Measurements from ENCODE around the gene ARHGAP19. TPM values are rescaled to one million over a fixed set of nuclear protein-coding genes. Genes with fewer than 3 reads are reported as not detected.
A peak's percentile ranks its signal among the peaks of the same experiment; 100 is the strongest.

ARHGAP19 gene
- total and polyA plus RNA-seq, 2 of the 8 experiments (the other 6 are each of a cell fraction or from before 2014, with no cell fraction given), result 13.3 to 32.1 TPM

DNA sequence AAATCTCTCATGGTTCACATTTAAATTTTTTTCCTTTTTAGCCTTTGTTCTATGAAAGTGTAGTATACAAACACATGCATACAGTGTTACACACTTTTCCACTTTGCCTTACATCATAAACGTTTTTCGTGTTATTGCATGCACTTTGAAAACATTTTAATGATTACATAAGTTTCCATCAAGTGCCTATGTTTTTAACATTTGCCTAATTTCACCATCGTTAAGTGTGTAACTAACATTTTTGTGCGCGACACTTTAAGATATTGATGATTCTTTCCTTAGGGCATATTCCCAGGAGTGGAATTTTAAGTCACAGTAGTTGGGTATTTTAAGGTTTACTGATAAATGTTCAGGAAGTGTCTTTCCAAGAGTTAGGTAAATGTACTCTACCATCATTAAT lies 43.6 kb upstream of the ARHGAP19 start:
- Histone ChIP-seq H3K23ac (ENCODE audit: insufficient read length) (no peak overlapping the region), H4K20me1 (replicated peaks in 1 of 2; ENCODE audit: control insufficient read depth in 1 of 2, insufficient read depth in 2 of 2, low read length in 2 of 2) (peaks cover 9 to 13% of the 10 kb centered on the region in 2 experiments), H3K23me2 (ENCODE audit: low read depth, low read length) (peaks cover 21% of the 10 kb centered on the region), H3K56ac (replicated peaks; ENCODE audit: insufficient read length, low read depth, low read length) (no peak overlapping the region), H3K36me3 (ENCODE audit: control insufficient read depth in 2 of 4, insufficient read depth in 4 of 4, low read length in 3 of 4) (peaks cover 0 to 13% (median 0%) of the 10 kb centered on the region in 4 experiments; a peak in 1 of 8 replicates), H2BK20ac (ENCODE audit: low read length) (no peak overlapping the region), H2AFZ (ENCODE audit: low read length) (no peak overlapping the region), H3K14ac (ENCODE audit: insufficient read length) (no peak overlapping the region), H3K4ac (replicated peaks; ENCODE audit: insufficient read length, low read depth, low read length) (no peak overlapping the region), H3K9me3 (ENCODE audit: insufficient read depth in 2 of 2, low read depth in 1 of 2, low read length in 1 of 2) (no peaks in the 10 kb centered on the region), H3K4me1 (replicated peaks in 1 of 4; ENCODE audit: control insufficient read depth in 3 of 4, insufficient read depth in 4 of 4, low read length in 3 of 4) (peaks cover 8 to 22% (median 11%) of the 10 kb centered on the region in 4 experiments), H3K4me3 (ENCODE audit: extremely low read depth in 1 of 4, insufficient read depth in 2 of 4, low read depth in 3 of 4, low read length in 4 of 4) (peak overlapping the region in 1 of 4 experiments; percentile 90; a peak in 2 of 8 replicates), H2BK5ac (ENCODE audit: low read depth, low read length) (no peak overlapping the region), H4K91ac (replicated peaks; ENCODE audit: insufficient read length, low read length) (peak overlapping the region; percentile 62), H3K27ac (ENCODE audit: low read depth, low read length) (no peak overlapping the region), H2AK5ac (ENCODE audit: low read depth, low read length) (no peak overlapping the region), H2BK12ac (ENCODE audit: low read depth, low read length) (no peak overlapping the region), H3K4me2 (ENCODE audit: insufficient read depth in 1 of 2, low read depth in 2 of 2, low read length in 2 of 2) (peak overlapping the region; percentile 21 to 96; a peak in 3 of 4 replicates), H4K8ac (ENCODE audit: extremely low read depth, insufficient read depth, low read length) (no peak overlapping the region), H4K5ac (ENCODE audit: insufficient read length, low read depth, low read length) (no peak overlapping the region), H2BK15ac (ENCODE audit: low read length) (no peak overlapping the region), H3K18ac (ENCODE audit: extremely low read depth, low read length) (0 out of 2 replicates have a peak overlapping the region, but pooled peaks have one; percentile 39), H3K9ac (replicated peaks in 1 of 4; ENCODE audit: extremely low read depth in 1 of 4, low read depth in 3 of 4, low read length in 3 of 4) (no peak overlapping the region), H3K27me3 (replicated peaks in 1 of 4; ENCODE audit: control insufficient read depth in 3 of 4, extremely low read depth in 1 of 4, insufficient read depth in 3 of 4, low read length in 3 of 4) (no peaks in the 10 kb centered on the region), H3K79me2 (ENCODE audit: control insufficient read depth in 1 of 2, insufficient read depth in 2 of 2, low read length in 2 of 2) (peaks cover 23 to 33% of the 10 kb centered on the region in 2 experiments), H2BK120ac (replicated peaks; ENCODE audit: low read depth, low read length) (peak overlapping the region; percentile 45), H3K79me1 (ENCODE audit: low read depth, low read length) (no peaks in the 10 kb centered on the region; the same call in 1 of the 2 replicates)
- FAIRE-seq, result peak; percentile 45
- TF ChIP-seq CBX8 (IDR thresholded peaks at IDR 0.05; ENCODE audit: borderline replicate concordance, low read depth, low read length), result no peak
- TF ChIP-seq TCF12 (IDR thresholded peaks at IDR 0.05; ENCODE audit: low read depth, low read length), result no peak
- no peak for TF ChIP-seq RFX5 (IDR thresholded peaks at IDR 0.05; ENCODE audit: borderline replicate concordance, low read depth, low read length)
- TF ChIP-seq SAP30 (IDR thresholded peaks at IDR 0.05; ENCODE audit: insufficient read depth, insufficient replicate concordance, low read length), result no peak
- no peak for DNase-seq (ENCODE audit: low read depth in 1 of 2, low spot score in 2 of 2)
- ChIA-PET POLR2A (ENCODE audit: partially characterized antibody) (interaction anchor here (5.9 kb wide), 1 partner anchor 12 kb away, joined by 75 read pairs; no protein-coding TSS in a partner anchor), CTCF (ENCODE audit: partially characterized antibody) (no interaction called here)
- 60% methylated on average over 5 of the region's 5 CpGs; no CpG with 5 or more reads in 1 of the 2 experiments for WGBS, 2 experiments (ENCODE audit: extremely low coverage in 1 of 2, insufficient coverage in 1 of 2, insufficient read length in 1 of 2, insufficient replicate concordance in 2 of 2, low coverage in 1 of 2, low lambda C conversion rate in 2 of 2, missing lambda C conversion rate in 1 of 2)
